SK-N-SH treated with all-trans-retinoic acid at 6 μM for 48 hours (cell line): ENCODE results near the gene ERI3.

Source experiments
- ARNTL ChIP-seq: fragments of 450-650 bp; formaldehyde crosslinking; IDR thresholded peaks from 2 replicates; pipeline ENCODE4 v1.5.0; 2020; ENCODE audit warnings: low read depth, mild to moderate bottlenecking, moderate library complexity, borderline replicate concordance
- GLIS3 ChIP-seq: fragments of 250-450 bp; sonication (Bioruptor Pico); IDR thresholded peaks from 2 replicates; pipeline ENCODE4 v1.5.0; 2020; ENCODE audit warnings: mild to moderate bottlenecking, moderate library complexity
- OSR1 ChIP-seq: fragments of 250-450 bp; sonication (Bioruptor Pico); IDR thresholded peaks from 2 replicates; pipeline ENCODE4 v1.8.0; 2022; ENCODE audit warnings: moderate library complexity, mild to moderate bottlenecking, inconsistent platforms
- PPARA ChIP-seq: fragments of 250-450 bp; sonication (Bioruptor Pico); IDR thresholded peaks from 2 replicates; pipeline ENCODE4 v1.5.0; 2020; ENCODE audit warnings: mild to moderate bottlenecking, borderline replicate concordance
- RARB ChIP-seq: fragments of 250-450 bp; sonication (Bioruptor Pico); IDR thresholded peaks from 2 replicates; pipeline ENCODE4 v1.8.0; 2021; ENCODE audit warnings: mild to moderate bottlenecking, moderate library complexity
- SNAI2 ChIP-seq: fragments of 250-450 bp; sonication (Bioruptor Pico); IDR thresholded peaks from 2 replicates; pipeline ENCODE4 v1.5.0; 2020; ENCODE audit warnings: mild to moderate bottlenecking, moderate library complexity
- TOX ChIP-seq: fragments of 250-450 bp; sonication (Bioruptor Pico); IDR thresholded peaks from 2 replicates; pipeline ENCODE4 v1.8.0; 2021; ENCODE audit warnings: mild to moderate bottlenecking, moderate library complexity, borderline replicate concordance
- ZFP3 ChIP-seq: fragments of 250-450 bp; sonication (Bioruptor Pico); IDR thresholded peaks from 2 replicates; pipeline ENCODE4 v1.5.0; 2020; ENCODE audit warnings: mild to moderate bottlenecking, moderate library complexity
- ZFP30 ChIP-seq: fragments of 450-650 bp; formaldehyde crosslinking; IDR thresholded peaks from 2 replicates; pipeline ENCODE4 v1.5.0; 2022; ENCODE audit warnings: mild to moderate bottlenecking, moderate library complexity
- TF ChIP-seq, protein P1 (sequence below): fragments of 250-450 bp; sonication (Bioruptor Pico); IDR thresholded peaks from 2 replicates; pipeline ENCODE4 v1.8.0; 2020; ENCODE audit warnings: mild to moderate bottlenecking, moderate library complexity, borderline replicate concordance
- TF ChIP-seq, protein P2 (sequence below): fragments of 250-450 bp; sonication (Bioruptor Pico); IDR thresholded peaks from 2 replicates; pipeline ENCODE4 v1.8.0; 2021; ENCODE audit warnings: low read depth, mild to moderate bottlenecking, moderate library complexity, borderline replicate concordance
- TF ChIP-seq, protein P3 (sequence below): fragments of 250-450 bp; sonication (Bioruptor Pico); IDR thresholded peaks from 2 replicates; pipeline ENCODE4 v1.5.1; 2020; ENCODE audit warnings: low read depth, mild to moderate bottlenecking, moderate library complexity

DNA sequence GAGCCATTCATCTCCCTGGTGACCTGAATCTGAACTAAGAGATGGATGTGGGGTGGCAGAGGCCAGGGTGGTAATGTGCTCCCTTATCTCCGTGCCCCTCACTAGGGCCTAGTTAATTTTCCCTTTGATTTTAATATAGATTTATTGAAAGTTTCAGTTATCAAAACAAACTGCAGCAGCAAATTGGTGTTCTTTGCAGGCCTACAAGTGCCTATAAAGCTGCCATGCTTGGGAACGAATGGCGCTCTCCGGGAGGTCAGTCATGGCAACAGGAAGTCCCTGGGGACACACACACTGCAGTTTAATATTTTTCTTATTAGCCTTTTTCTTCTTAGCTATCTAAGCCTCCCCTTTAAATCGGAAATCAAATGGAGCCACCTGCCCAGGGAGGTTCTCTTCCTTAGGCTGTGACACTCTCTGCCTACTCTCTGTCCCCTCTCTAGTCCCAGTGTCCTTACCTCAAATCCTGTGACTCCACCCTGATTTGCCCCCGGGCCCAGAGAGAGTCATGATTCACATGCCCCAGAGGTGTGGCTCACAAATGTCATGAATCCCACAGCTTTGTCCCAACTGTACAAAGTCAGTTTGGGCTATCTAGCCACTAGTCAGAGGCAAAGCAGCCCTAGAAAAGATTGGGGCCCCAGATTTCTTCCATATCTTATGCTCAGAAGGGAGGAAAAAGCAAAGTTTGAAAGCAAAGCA is 4.3 kb upstream of the ERI3 start:
- TF ChIP-seq OSR1 (CRISPR knock-in tag) (no peak), GLIS3 (CRISPR knock-in tag) (no peak), TOX (no peak), ZFP30 (CRISPR knock-in tag) (no peak), PPARA (CRISPR knock-in tag) (no peak), ZFP3 (CRISPR knock-in tag) (no peak), SNAI2 (CRISPR knock-in tag) (no peak), ARNTL (CRISPR knock-in tag) (no peak), RARB (CRISPR knock-in tag) (no peak)
- TF ChIP-seq, protein P1, sequence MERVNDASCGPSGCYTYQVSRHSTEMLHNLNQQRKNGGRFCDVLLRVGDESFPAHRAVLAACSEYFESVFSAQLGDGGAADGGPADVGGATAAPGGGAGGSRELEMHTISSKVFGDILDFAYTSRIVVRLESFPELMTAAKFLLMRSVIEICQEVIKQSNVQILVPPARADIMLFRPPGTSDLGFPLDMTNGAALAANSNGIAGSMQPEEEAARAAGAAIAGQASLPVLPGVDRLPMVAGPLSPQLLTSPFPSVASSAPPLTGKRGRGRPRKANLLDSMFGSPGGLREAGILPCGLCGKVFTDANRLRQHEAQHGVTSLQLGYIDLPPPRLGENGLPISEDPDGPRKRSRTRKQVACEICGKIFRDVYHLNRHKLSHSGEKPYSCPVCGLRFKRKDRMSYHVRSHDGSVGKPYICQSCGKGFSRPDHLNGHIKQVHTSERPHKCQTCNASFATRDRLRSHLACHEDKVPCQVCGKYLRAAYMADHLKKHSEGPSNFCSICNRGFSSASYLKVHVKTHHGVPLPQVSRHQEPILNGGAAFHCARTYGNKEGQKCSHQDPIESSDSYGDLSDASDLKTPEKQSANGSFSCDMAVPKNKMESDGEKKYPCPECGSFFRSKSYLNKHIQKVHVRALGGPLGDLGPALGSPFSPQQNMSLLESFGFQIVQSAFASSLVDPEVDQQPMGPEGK (CRISPR knock-in tag), result no peak
- TF ChIP-seq, protein P2, sequence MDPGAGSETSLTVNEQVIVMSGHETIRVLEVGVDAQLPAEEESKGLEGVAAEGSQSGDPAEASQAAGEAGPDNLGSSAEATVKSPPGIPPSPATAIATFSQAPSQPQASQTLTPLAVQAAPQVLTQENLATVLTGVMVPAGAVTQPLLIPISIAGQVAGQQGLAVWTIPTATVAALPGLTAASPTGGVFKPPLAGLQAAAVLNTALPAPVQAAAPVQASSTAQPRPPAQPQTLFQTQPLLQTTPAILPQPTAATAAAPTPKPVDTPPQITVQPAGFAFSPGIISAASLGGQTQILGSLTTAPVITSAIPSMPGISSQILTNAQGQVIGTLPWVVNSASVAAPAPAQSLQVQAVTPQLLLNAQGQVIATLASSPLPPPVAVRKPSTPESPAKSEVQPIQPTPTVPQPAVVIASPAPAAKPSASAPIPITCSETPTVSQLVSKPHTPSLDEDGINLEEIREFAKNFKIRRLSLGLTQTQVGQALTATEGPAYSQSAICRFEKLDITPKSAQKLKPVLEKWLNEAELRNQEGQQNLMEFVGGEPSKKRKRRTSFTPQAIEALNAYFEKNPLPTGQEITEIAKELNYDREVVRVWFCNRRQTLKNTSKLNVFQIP, result no peak
- TF ChIP-seq, protein P3, sequence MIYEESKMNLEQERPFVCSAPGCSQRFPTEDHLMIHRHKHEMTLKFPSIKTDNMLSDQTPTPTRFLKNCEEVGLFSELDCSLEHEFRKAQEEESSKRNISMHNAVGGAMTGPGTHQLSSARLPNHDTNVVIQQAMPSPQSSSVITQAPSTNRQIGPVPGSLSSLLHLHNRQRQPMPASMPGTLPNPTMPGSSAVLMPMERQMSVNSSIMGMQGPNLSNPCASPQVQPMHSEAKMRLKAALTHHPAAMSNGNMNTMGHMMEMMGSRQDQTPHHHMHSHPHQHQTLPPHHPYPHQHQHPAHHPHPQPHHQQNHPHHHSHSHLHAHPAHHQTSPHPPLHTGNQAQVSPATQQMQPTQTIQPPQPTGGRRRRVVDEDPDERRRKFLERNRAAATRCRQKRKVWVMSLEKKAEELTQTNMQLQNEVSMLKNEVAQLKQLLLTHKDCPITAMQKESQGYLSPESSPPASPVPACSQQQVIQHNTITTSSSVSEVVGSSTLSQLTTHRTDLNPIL, result no peak
